Measurements from ENCODE around the gene FOSL2.
A peak's percentile ranks its signal among the peaks of the same experiment; 100 is the strongest.
"Not testable (repeated sequence)": the region's sequence is repeated elsewhere in the genome, so short reads cannot be mapped to it uniquely, and the experiment has no call there.

Gene FOSL2

GRCh38 chr2:28357948-28358667 is 34.5 kb upstream of the FOSL2 start:
- no peak for DNase-seq

- no peak for DNase-seq
Measured at GRCh38 chr2:28358668-28359201, 33.9 kb upstream of the FOSL2 start.

DNA sequence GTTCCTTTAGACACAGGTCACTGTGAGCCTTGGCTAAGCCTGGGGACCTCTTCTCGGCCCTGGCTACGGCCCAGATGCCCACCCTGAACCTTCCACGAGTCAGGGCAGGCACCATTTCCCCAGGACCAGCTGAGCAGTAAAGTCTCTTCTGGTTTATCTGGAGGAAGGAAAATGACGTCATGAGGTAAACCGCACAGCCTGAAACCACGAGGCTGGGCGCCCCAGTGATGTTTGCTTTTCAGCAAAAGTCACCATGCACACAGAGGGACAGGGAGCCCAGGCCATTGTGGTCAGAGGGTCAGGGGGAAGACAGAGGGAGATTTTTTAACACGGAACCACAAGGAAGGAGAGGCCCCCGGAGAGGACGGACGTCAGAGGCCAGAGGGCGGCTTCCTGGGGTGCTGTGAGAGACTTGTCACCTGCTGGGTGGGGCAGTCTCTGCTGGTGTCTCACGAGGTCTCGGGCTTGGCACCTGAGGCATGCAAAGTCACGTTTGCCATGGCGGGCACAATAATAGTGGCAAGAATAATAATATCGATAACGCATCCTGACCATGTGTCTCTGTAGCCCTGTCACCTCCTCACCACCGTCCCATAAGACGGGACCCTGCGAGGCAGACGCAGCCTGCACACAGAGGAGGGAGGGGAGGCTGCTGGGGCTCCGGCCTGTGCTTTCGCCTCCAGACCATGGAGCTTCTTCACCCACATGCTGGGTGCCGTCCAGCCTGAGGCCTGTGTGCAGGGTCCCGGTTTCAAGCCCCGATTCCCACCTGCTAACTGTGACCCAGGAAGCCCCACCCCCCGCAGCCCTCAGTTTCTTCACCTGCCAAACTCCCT is 33.2 kb upstream of the FOSL2 start:
- peak; percentile 67 for DNase-seq

DNA sequence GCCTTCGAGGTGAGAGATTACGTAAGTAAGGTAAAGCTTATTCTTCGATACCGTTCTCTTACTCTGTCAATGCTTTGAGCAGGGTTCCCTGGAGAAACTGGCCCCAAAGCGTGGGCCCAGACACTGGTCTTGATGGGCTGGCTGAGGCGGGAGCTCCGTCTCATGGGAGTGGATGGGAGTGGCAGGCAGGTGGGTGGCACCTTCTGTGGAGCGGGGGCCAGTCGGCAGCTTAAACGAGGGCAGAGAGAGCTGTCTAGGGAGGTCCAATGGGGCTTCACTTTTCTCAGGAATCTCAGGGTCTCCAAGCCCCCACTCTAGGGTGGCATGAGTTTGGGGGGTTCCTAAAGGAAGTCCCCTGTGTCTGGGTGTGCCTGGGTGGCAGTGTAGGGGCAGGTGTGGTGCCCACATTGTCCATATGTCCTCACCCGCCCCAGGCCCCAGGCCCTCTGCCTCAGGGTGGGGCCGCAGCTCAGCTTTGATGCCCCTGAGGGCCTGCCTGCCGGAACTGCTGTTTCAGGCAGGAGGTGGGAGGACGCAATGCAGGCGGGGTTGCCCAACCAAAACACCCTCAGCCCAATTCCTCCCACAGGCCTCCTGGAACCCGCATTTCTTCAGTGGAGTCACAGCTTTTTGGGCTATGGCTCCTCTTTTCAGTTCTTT is 32.5 kb upstream of the FOSL2 start:
- no peak for DNase-seq

- DNase-seq = no peak
Measured at GRCh38 chr2:28360718-28361293, 31.9 kb upstream of the FOSL2 start.

GRCh38 chr2:28361991-28362710 is 30.5 kb upstream of the FOSL2 start:
- no peak for DNase-seq

- no peak for DNase-seq
Measured at GRCh38 chr2:28362991-28363521, 29.6 kb upstream of the FOSL2 start.

- no peak for DNase-seq
Measured at GRCh38 chr2:28363686-28364280, 28.9 kb upstream of the FOSL2 start.

- no peak for DNase-seq
Measured at GRCh38 chr2:28364610-28365009, 28.0 kb upstream of the FOSL2 start.

DNA sequence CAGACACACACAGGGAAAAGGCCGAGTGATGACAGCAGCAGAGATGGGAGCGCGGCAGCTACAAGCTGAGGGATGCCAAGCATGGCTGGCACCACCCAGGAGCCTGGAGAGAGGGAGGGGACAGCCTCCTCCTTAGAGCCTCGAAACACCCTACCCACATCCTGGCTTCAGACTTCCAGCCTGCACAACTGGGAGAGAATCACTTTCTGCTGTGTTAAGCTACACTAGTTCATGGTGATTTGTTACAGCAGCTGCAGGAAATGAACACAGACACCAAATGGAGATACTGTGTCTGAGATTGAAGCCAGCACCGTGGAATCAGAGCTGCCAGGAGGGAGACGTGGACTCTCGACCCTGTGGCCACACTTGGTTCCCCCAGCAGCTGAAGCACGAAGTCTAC is 27.5 kb upstream of the FOSL2 start:
- DNase-seq = no peak

- DNase-seq = no peak
Measured at GRCh38 chr2:28366149-28366495, 26.5 kb upstream of the FOSL2 start.

DNA sequence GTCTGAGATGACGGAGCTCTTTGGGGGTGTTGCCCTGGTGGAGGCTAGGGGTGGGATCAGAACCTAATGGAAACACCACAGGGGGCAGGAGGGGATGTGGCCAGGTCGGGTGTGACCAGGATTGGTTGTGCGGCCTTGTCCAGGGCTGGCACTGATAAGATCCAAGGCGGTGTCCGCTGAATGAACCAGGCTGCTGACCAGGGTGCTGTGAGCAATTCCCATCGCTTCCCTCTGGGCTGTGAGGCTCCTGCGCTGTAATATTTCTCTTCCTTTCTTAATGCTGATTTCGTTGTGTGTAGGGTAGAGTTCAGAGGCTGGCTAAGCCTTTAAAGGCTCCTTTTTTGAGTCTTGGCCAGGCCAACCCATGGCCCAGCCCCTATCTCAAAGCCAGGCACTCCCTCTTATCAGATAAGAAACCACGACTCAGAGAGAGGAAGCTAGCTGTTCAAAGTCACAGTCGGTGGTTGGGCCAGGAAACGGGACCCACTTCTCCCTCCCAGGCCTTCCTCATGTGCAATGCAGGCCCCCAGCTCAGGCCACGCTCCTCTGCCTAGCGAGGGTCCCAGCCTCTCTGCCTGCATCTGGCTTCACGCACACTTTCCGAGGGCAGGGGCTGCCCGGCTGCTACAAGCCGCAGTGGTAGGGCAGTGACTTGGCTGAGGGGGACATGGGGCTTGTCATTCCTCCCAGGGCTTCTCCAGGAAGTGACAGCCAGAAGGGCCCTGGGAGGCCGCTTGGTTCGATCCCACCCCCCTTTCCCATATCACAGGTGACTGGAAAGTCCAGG is 26.0 kb upstream of the FOSL2 start:
- DNase-seq = peak; percentile 32

DNA sequence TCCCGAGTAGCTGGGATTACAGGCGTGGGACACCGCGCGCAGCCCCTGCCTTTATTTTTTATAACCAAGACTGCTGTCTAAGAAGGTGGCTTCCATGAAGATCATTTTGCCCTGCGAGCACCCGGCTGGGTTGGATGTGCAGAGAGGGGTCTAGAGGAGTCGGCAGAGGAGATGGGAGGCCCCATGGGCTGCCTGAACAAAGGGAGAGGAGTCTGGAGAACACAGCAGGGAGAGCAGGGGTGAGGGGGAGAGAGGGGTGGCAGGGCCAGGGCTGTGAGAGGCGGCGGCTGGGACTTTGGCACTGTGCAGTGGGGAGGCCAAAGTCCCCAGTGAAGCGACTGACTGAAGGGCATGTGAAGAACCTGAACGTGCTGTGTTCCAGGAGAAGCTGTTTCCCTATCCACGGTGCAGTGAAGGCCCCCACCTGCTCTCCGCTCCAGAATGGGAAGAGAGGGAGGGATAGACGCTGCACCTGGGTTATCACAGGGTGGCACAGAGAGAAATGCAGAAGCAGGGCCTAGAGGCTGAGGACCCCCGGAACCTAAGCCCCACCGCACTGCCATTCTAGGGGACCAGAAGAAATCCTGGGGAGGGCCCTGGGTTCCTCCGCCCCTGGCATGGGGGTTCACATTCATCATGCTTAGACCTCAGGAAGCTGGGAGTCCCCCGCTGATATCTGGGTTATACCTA is 24.8 kb upstream of the FOSL2 start:
- no peak for DNase-seq

- no peak for DNase-seq
Measured at GRCh38 chr2:28368357-28368798, 24.3 kb upstream of the FOSL2 start.

DNA sequence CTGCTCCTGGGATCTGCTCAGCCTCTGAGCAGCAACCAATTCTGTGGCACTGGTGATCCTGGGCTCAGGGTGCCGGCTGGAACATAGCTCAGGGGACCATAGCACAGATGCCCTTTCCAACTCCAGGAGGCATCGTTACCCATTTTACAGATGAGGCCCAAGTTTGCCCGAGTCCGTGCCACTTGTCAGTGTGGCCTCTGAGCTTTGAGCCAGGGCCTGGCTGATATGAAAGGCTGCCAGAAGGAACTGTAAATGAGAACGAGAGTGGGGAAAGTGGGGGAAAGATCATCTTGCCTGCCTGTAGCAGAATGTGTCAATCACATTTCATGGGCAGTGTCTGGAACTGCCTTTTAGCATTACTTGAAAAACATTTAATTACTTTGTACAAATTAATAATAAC is 23.3 kb upstream of the FOSL2 start:
- DNase-seq = no peak

GRCh38 chr2:28370354-28370753 is 22.3 kb upstream of the FOSL2 start:
- no peak for DNase-seq

DNA sequence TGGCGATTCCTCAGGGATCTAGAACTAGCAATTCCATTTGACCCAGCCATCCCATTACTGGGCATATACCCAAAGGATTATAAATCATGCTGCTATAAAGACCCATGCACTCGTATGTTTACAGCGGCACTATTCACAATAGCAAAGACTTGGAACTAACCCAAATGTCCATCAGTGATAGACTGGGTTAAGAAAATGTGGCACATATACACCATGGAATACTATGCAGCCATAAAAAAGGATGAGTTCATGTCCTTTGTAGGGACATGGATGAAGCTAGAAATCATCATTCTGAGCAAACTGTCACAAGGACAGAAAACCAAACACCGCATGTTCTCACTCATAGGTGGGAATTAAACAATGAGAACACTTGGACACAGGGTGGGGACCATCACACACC is 20.9 kb upstream of the FOSL2 start:
- not testable (repeated sequence) for DNase-seq

GRCh38 chr2:28373854-28374253 is 18.8 kb upstream of the FOSL2 start:
- DNase-seq = no peak

- no peak for DNase-seq
Measured at GRCh38 chr2:28374331-28374730, 18.3 kb upstream of the FOSL2 start.

- DNase-seq = no peak
Measured at GRCh38 chr2:28375236-28375635, 17.4 kb upstream of the FOSL2 start.
